GM12878 (cell line): Measurements from ENCODE around the gene ADIPOR1. TPM values are rescaled to one million over a fixed set of nuclear protein-coding genes. Genes with fewer than 3 reads are reported as not detected.

Source experiments
- ATAC-seq: fragments of 200-7000 bp; cut with Tn5 transposase; 3 replicates; pipeline ENCODE4 v1.9.1; 2020; ENCODE audit warnings: mild to moderate bottlenecking, moderate library complexity
- BruUV-seq: library from RNA; stranded (reverse); fragments of 400-500 nt; replicated peaks from 2 replicates; lab custom pipeline; 2021; lab: Mats Ljungman, UMichigan
- CTCF ChIA-PET: fragments of 300-600 bp; sonication (Branson Sonifier 250); formaldehyde crosslinking; extraction: SDS; loops from one replicate; lab custom pipeline; 2021; ENCODE audit warnings: inconsistent platforms; lab: Yijun Ruan, JAX
- POLR2A ChIA-PET: fragments of 350-600 bp; formaldehyde crosslinking; extraction: SDS; loops from one replicate; lab custom pipeline; 2021; ENCODE audit warnings: inconsistent platforms; lab: Charles Lee
- RAD21 ChIA-PET: fragments of 300-600 bp; sonication (Branson Sonifier 250); formaldehyde crosslinking; loops from one replicate; lab custom pipeline; 2023; ENCODE audit warnings: antibody characterized with exemption; ENCODE audit not compliant: unreplicated experiment; lab: Charles Lee
- SMC1A ChIA-PET: fragments of 300-600 bp; sonication (Branson Sonifier 250); formaldehyde crosslinking; loops from one replicate; lab custom pipeline; 2023; ENCODE audit not compliant: unreplicated experiment, uncharacterized antibody; lab: Charles Lee
- DNase-seq: peaks from one replicate; pipeline ENCODE4 v3.0.0-alpha.2; 2011; ENCODE audit warnings: low read depth, low spot score
- FAIRE-seq: peaks from 3 replicates; lab custom pipeline; 2011; peaks lifted over from hg19 to GRCh38; lab: Jason Lieb, UNC
- H2AFZ ChIP-seq: 2 replicates; pipeline ENCODE4 v1.6.0; 2011; ENCODE audit warnings: low read depth, low read length, control low read depth; ENCODE audit not compliant: control insufficient read depth
- H3K27ac ChIP-seq: 2 replicates; pipeline ENCODE4 v1.5.1; 2011; ENCODE audit warnings: control low read depth; ENCODE audit not compliant: control insufficient read depth, insufficient read depth
- H3K27me3 ChIP-seq, 2 experiments: replicated peaks in 1 of 2; 2 replicates each; pipeline versions ENCODE4 v1.6.0 to v1.6.1; 2011; ENCODE audit warnings: low read length in 1 of 2; ENCODE audit not compliant: control insufficient read depth in 2 of 2, insufficient read depth in 2 of 2
- H3K36me3 ChIP-seq, 2 experiments: 2 replicates each; pipeline ENCODE4 v1.5.1; 2011; ENCODE audit warnings: low read length in 1 of 2; ENCODE audit not compliant: control insufficient read depth in 2 of 2, insufficient read depth in 2 of 2
- H3K4me1 ChIP-seq: 2 replicates; pipeline ENCODE4 v1.6.1; 2011; ENCODE audit warnings: mild to moderate bottlenecking, low read length, moderate library complexity, mixed read lengths; ENCODE audit not compliant: control insufficient read depth, insufficient read depth
- H3K4me2 ChIP-seq: 2 replicates; pipeline ENCODE4 v1.6.0; 2011; ENCODE audit warnings: control low read depth; ENCODE audit not compliant: control insufficient read depth, insufficient read depth
- H3K4me3 ChIP-seq: fragments of 200-600 bp; sonication (generic); 2 replicates; pipeline ENCODE4 v1.5.1; 2016
- H3K79me2 ChIP-seq: 2 replicates; pipeline ENCODE4 v1.6.0; 2011; ENCODE audit warnings: low read length; ENCODE audit not compliant: control insufficient read depth, insufficient read depth
- H3K9ac ChIP-seq: 2 replicates; pipeline ENCODE4 v1.8.0; 2011; ENCODE audit warnings: low read length, control low read depth, mixed read lengths; ENCODE audit not compliant: control insufficient read depth, insufficient read depth
- H3K9me3 ChIP-seq: replicated peaks from 3 replicates; pipeline ENCODE4 v1.5.1; 2011; ENCODE audit warnings: mild to moderate bottlenecking, low read length; ENCODE audit not compliant: control insufficient read depth, insufficient read depth
- H4K20me1 ChIP-seq: 2 replicates; pipeline ENCODE4 v1.6.0; 2011; ENCODE audit not compliant: control insufficient read depth, insufficient read depth
- ASH2L ChIP-seq: fragments of 300-600, 200-600 bp; sonication (generic); IDR thresholded peaks from 2 replicates; pipeline ENCODE4 v1.6.1; 2017; ENCODE audit warnings: low read depth, mild to moderate bottlenecking, borderline replicate concordance
- CUX1 ChIP-seq: IDR thresholded peaks from 2 replicates; pipeline ENCODE4 v1.6.1; 2012; ENCODE audit warnings: improper control_type of control experiment, low read depth, low read length; ENCODE audit not compliant: insufficient replicate concordance
- HDAC6 ChIP-seq: fragments of 200-600 bp; sonication (generic); IDR thresholded peaks from one replicate; pipeline ENCODE4 v1.8.0; 2017; ENCODE audit warnings: antibody characterized with exemption; ENCODE audit not compliant: unreplicated experiment
- IKZF1 ChIP-seq: fragments of 450-650 bp; conservative IDR thresholded peaks from 2 replicates; pipeline ENCODE4 v1.6.1; 2017; ENCODE audit warnings: antibody characterized with exemption, mild to moderate bottlenecking
- NFYB ChIP-seq: IDR thresholded peaks from 2 replicates; pipeline ENCODE4 v1.6.1; 2011; ENCODE audit warnings: low read depth, mild to moderate bottlenecking, low read length, improper control_type of control experiment, moderate library complexity; ENCODE audit not compliant: insufficient read depth
- NR2C2 ChIP-seq: IDR thresholded peaks from 2 replicates; pipeline ENCODE4 v1.6.1; 2011; ENCODE audit warnings: borderline replicate concordance, low read depth; ENCODE audit not compliant: control insufficient read depth, insufficient read length
- POU2F2 ChIP-seq: IDR thresholded peaks from 3 replicates; pipeline ENCODE4 v1.6.1; 2011; ENCODE audit warnings: low read depth, mild to moderate bottlenecking, low read length, borderline replicate concordance
- SIX5 ChIP-seq: IDR thresholded peaks from 2 replicates; pipeline ENCODE4 v1.6.1; 2011; ENCODE audit warnings: mild to moderate bottlenecking, low read depth, low read length, moderate library complexity; ENCODE audit not compliant: severe bottlenecking
- ZNF384 ChIP-seq: IDR thresholded peaks from 2 replicates; pipeline ENCODE4 v1.6.1; 2012; ENCODE audit warnings: low read depth, mild to moderate bottlenecking, low read length, improper control_type of control experiment, borderline replicate concordance
- whole genome bisulfite sequencing: methylation state at CpG from one replicate; pipeline ENCODE4 v1.1.6; 2016; ENCODE audit warnings: low lambda C conversion rate; ENCODE audit not compliant: insufficient replicate concordance, insufficient coverage; ENCODE audit errors: missing lambda C conversion rate; 5-methylcytosine and 5-hydroxymethylcytosine counted together
- in situ Hi-C: fragments of 300-500 bp; cut with MboI; formaldehyde crosslinking; loops from 9 replicates; pipeline ENCODE4 v1.14.3; 2018; ENCODE audit warnings: mixed read lengths
- intact Hi-C: fragments of 100-400 bp; cut with micrococcal nuclease; formaldehyde crosslinking; loops from one replicate; pipeline ENCODE4 v1.14.2; 2022; ENCODE audit not compliant: unreplicated experiment
- polyA plus RNA-seq, 11 experiments: library from polyadenylated mRNA; depleted of rRNA in 4 of 11; unstranded in 6 of 11; stranded (reverse) in 5 of 11; fragments of >200 nt; fragmentation: Nextera tagmentation in 4 of 11; fragmentation: Illumina TruSeq in 1 of 11; extraction: Ambion mirVana in 4 of 11; extraction: Trizol in 1 of 11; gene quantifications; 1 replicate in 1 of 11; 2 replicates in 10 of 11; pipeline versions ENCODE4 v1.2.1 to v1.2.3, GENCODE V29; 2011 to 2016; ENCODE audit warnings: inconsistent platforms in 2 of 11, missing spikeins in 2 of 11, low read depth in 1 of 11
- total RNA-seq, 4 experiments: library from RNA; depleted of rRNA in 3 of 4; stranded (reverse); fragments of >200 nt in 3 of 4; fragmentation: Illumina TruSeq in 1 of 4; extraction: Trizol in 1 of 4; gene quantifications; 2 replicates each; pipeline versions ENCODE4 v1.2.1 to v1.2.3, GENCODE V29; 2013 to 2021
- TF ChIP-seq, protein P1 (sequence below): fragments of 450-650 bp; IDR thresholded peaks from 2 replicates; pipeline ENCODE4 v1.6.1; 2017; ENCODE audit warnings: borderline replicate concordance

ADIPOR1 gene
- total and polyA plus RNA-seq, 10 of the 15 experiments (the other 5 are each of a cell fraction or from before 2014, with no cell fraction given), result 18.4 to 122 (median 65.6) TPM

DNA sequence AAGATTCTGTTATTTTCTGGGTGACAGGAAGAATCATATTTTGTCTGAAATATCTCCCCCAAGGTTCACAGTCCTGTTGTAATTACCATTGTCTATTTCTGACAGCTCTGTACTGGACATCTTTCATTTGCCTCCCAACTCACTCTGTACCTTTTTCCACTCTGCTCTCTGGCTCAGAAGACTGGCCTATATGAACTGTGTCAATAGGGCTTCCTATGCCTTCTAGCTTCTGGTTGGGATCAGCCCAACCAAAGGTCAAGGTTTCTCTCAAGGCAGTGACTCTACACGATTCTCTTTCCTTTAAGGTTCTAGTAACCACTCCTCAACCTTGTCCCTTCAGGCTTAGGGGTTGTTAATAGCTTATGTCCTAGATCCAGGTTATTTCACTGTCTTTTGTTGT is 48.6 kb downstream of the ADIPOR1 start:
- DNase-seq, result no peak
- Histone ChIP-seq H3K4me1 (no peaks in the 10 kb centered on the region), H3K27me3 (no peaks in the 10 kb centered on the region), H3K79me2 (no peaks in the 10 kb centered on the region), H3K4me3 (no peak overlapping the region), H3K9ac (no peak overlapping the region)
- ChIA-PET POLR2A (interaction anchor here (0.5 kb wide), 1 partner anchor 156 kb away, joined by 7 read pairs; no protein-coding TSS in a partner anchor), RAD21 (no interaction called here)
- TF ChIP-seq IKZF1, result no peak
- no peak for TF ChIP-seq CUX1
- no peak for TF ChIP-seq ZNF384
- TF ChIP-seq HDAC6, result no peak
- no peak for TF ChIP-seq NFYB
- TF ChIP-seq POU2F2, result no peak
- TF ChIP-seq, protein P1, sequence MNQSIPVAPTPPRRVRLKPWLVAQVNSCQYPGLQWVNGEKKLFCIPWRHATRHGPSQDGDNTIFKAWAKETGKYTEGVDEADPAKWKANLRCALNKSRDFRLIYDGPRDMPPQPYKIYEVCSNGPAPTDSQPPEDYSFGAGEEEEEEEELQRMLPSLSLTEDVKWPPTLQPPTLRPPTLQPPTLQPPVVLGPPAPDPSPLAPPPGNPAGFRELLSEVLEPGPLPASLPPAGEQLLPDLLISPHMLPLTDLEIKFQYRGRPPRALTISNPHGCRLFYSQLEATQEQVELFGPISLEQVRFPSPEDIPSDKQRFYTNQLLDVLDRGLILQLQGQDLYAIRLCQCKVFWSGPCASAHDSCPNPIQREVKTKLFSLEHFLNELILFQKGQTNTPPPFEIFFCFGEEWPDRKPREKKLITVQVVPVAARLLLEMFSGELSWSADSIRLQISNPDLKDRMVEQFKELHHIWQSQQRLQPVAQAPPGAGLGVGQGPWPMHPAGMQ, result no peak
- TF ChIP-seq NR2C2, result no peak
- no peak for TF ChIP-seq SIX5
- TF ChIP-seq ASH2L, result no peak
- TF ChIP-seq, all 136 proteins: peak for 0
- Histone ChIP-seq H3K4me2 (no peak overlapping the region), H3K36me3 (peaks cover 2 to 31% of the 10 kb centered on the region in 2 experiments), H3K27ac (no peak overlapping the region), H4K20me1 (no peaks in the 10 kb centered on the region), H2AFZ (no peak overlapping the region), H3K9me3 (no peaks in the 10 kb centered on the region)
- BruUV-seq, result no TSS peak
- SMC1A ChIA-PET, result no interaction called here
- FAIRE-seq (no peak), ATAC-seq (no peak)
- in situ Hi-C loops (no loop called here), intact Hi-C loops (no loop called here)
- CTCF ChIA-PET, result no interaction called here
- 91% methylated on average over 1 of the region's 1 CpG for WGBS
